IMR-90 (cell line): ENCODE data around the gene ITPK1. TPM values are rescaled to one million over a fixed set of nuclear protein-coding genes. Genes with fewer than 3 reads are reported as not detected.

Source experiments
- ATAC-seq: fragments of 200-7000 bp; cut with Tn5 transposase; 2 replicates; pipeline ENCODE4 v1.9.1; 2020; ENCODE audit warnings: low read depth, mild to moderate bottlenecking, moderate library complexity
- BruUV-seq: library from RNA; stranded (reverse); fragments of 400-500 nt; replicated peaks from 2 replicates; lab custom pipeline; 2021; lab: Mats Ljungman, UMichigan
- CTCF ChIA-PET: fragments of 300-600 bp; formaldehyde crosslinking; extraction: SDS; loops from one replicate; lab custom pipeline; 2021; ENCODE audit warnings: antibody characterized with exemption; lab: Yijun Ruan, JAX
- POLR2A ChIA-PET: fragments of 300-600 bp; sonication (Branson Sonifier 250); formaldehyde crosslinking; loops from one replicate; lab custom pipeline; 2022; ENCODE audit warnings: antibody characterized with exemption; ENCODE audit not compliant: unreplicated experiment; lab: Charles Lee
- DNase-seq: peaks from one replicate; pipeline ENCODE4 v3.0.0; 2013
- H2AFZ ChIP-seq: replicated peaks from 2 replicates; pipeline ENCODE3; 2013; ENCODE audit warnings: low read length, mild to moderate bottlenecking; ENCODE audit not compliant: poor library complexity
- H2AK5ac ChIP-seq: 2 replicates; pipeline ENCODE4 v1.6.1; 2013; ENCODE audit warnings: low read depth, low read length, inconsistent platforms
- H2AK9ac ChIP-seq: replicated peaks from 2 replicates; pipeline ENCODE3; 2013; ENCODE audit warnings: mild to moderate bottlenecking, low read depth, low read length, moderate library complexity; ENCODE audit not compliant: poor library complexity
- H2BK120ac ChIP-seq: 2 replicates; pipeline ENCODE4 v1.6.1; 2013; ENCODE audit warnings: low read depth, low read length, inconsistent platforms
- H2BK15ac ChIP-seq: 3 replicates; pipeline ENCODE4 v1.6.1; 2013; ENCODE audit warnings: low read depth, low read length, inconsistent platforms
- H2BK20ac ChIP-seq: 2 replicates; pipeline ENCODE4 v1.6.1; 2013; ENCODE audit warnings: low read depth, mild to moderate bottlenecking, inconsistent platforms, low read length, moderate library complexity
- H2BK5ac ChIP-seq: 2 replicates; pipeline ENCODE4 v1.6.1; 2013; ENCODE audit warnings: mild to moderate bottlenecking, low read depth, low read length, inconsistent platforms; ENCODE audit not compliant: poor library complexity, severe bottlenecking
- H3K14ac ChIP-seq: replicated peaks from 2 replicates; pipeline ENCODE4 v1.6.1; 2013; ENCODE audit warnings: low read depth, low read length, inconsistent platforms
- H3K18ac ChIP-seq: 2 replicates; pipeline ENCODE4 v1.6.1; 2013; ENCODE audit warnings: low read depth, low read length, control low read depth
- H3K23ac ChIP-seq: 2 replicates; pipeline ENCODE4 v1.6.1; 2013; ENCODE audit warnings: low read depth, low read length, inconsistent platforms
- H3K27ac ChIP-seq: 2 replicates; pipeline ENCODE4 v1.5.1; 2013; ENCODE audit warnings: mild to moderate bottlenecking, control low read depth, low read length; ENCODE audit not compliant: insufficient read depth
- H3K27me3 ChIP-seq: 2 replicates; pipeline ENCODE4 v1.6.1; 2013; ENCODE audit warnings: low read length; ENCODE audit not compliant: control insufficient read depth, insufficient read depth
- H3K36me3 ChIP-seq: 2 replicates; pipeline ENCODE4 v1.6.1; 2013; ENCODE audit warnings: low read length, mixed read lengths; ENCODE audit not compliant: control insufficient read depth, insufficient read depth
- H3K4ac ChIP-seq: 2 replicates; pipeline ENCODE4 v1.6.1; 2013; ENCODE audit warnings: low read depth, low read length, inconsistent platforms
- H3K4me1 ChIP-seq: 2 replicates; pipeline ENCODE4 v1.6.1; 2013; ENCODE audit warnings: low read length, mixed read lengths; ENCODE audit not compliant: control insufficient read depth, insufficient read depth
- H3K4me2 ChIP-seq: 2 replicates; pipeline ENCODE4 v1.6.1; 2013; ENCODE audit warnings: low read depth, mild to moderate bottlenecking, control low read depth, low read length, moderate library complexity
- H3K4me3 ChIP-seq: 2 replicates; pipeline ENCODE4 v1.5.1; 2013; ENCODE audit warnings: low read depth, mild to moderate bottlenecking, control low read depth, low read length, moderate library complexity; ENCODE audit not compliant: insufficient read depth
- H3K56ac ChIP-seq: 2 replicates; pipeline ENCODE4 v1.6.1; 2013; ENCODE audit warnings: low read length, inconsistent platforms; ENCODE audit not compliant: insufficient read depth; ENCODE audit errors: extremely low read depth
- H3K79me1 ChIP-seq, 2 experiments: 2 replicates each; pipeline ENCODE4 v1.6.1; 2013; ENCODE audit warnings: low read length in 2 of 2, inconsistent platforms in 1 of 2, low read depth in 1 of 2
- H3K9ac ChIP-seq: 2 replicates; pipeline ENCODE4 v1.6.1; 2013; ENCODE audit warnings: low read depth, low read length, control low read depth
- H3K9me1 ChIP-seq: 2 replicates; pipeline ENCODE4 v1.6.1; 2013; ENCODE audit warnings: low read length, inconsistent platforms; ENCODE audit not compliant: insufficient read depth
- H3K9me3 ChIP-seq: 2 replicates; pipeline ENCODE4 v1.6.1; 2013; ENCODE audit warnings: low read length; ENCODE audit not compliant: control insufficient read depth, insufficient read depth
- H4K20me1 ChIP-seq: 2 replicates; pipeline ENCODE4 v1.6.1; 2013; ENCODE audit warnings: low read length, inconsistent platforms; ENCODE audit not compliant: insufficient read depth
- H4K5ac ChIP-seq: 2 replicates; pipeline ENCODE4 v1.6.1; 2013; ENCODE audit warnings: mild to moderate bottlenecking, low read depth, low read length, control low read depth
- H4K8ac ChIP-seq, 2 experiments: 2 replicates each; pipeline ENCODE4 v1.6.1; 2013; ENCODE audit warnings: low read depth in 2 of 2, low read length in 2 of 2, control low read depth in 1 of 2, inconsistent platforms in 1 of 2
- H4K91ac ChIP-seq: 2 replicates; pipeline ENCODE4 v1.6.1; 2013; ENCODE audit warnings: low read depth, low read length, inconsistent platforms; ENCODE audit not compliant: insufficient read depth
- BHLHE40 ChIP-seq: fragments of 150-350 bp; IDR thresholded peaks from 2 replicates; pipeline ENCODE4 v1.6.1; 2016; ENCODE audit warnings: mild to moderate bottlenecking, low read depth, low read length
- CHD1 ChIP-seq: IDR thresholded peaks from 2 replicates; pipeline ENCODE4 v1.6.1; 2012; ENCODE audit warnings: low read depth, low read length, improper control_type of control experiment
- FOS ChIP-seq: fragments of 150-350 bp; IDR thresholded peaks from 2 replicates; pipeline ENCODE4 v1.6.1; 2016; ENCODE audit warnings: low read depth, low read length
- MAFK ChIP-seq: IDR thresholded peaks from 2 replicates; pipeline ENCODE4 v1.6.1; 2012; ENCODE audit warnings: low read depth, low read length, improper control_type of control experiment
- NFE2L2 ChIP-seq: fragments of 150-350 bp; IDR thresholded peaks from 2 replicates; pipeline ENCODE4 v1.6.1; 2016; ENCODE audit warnings: low read depth, mild to moderate bottlenecking, low read length
- POLR2A ChIP-seq: IDR thresholded peaks from 2 replicates; pipeline ENCODE4 v1.6.1; 2012; ENCODE audit warnings: mild to moderate bottlenecking, low read depth, low read length
- RAD21 ChIP-seq: IDR thresholded peaks from 2 replicates; pipeline ENCODE4 v1.6.1; 2012; ENCODE audit warnings: low read length, improper control_type of control experiment
- RCOR1 ChIP-seq: IDR thresholded peaks from 2 replicates; pipeline ENCODE4 v1.6.1; 2012; ENCODE audit warnings: mild to moderate bottlenecking, low read length, improper control_type of control experiment; ENCODE audit not compliant: insufficient replicate concordance
- USF2 ChIP-seq: fragments of 150-350 bp; IDR thresholded peaks from 2 replicates; pipeline ENCODE4 v1.6.1; 2017; ENCODE audit warnings: mild to moderate bottlenecking, antibody characterized with exemption, low read length, low read depth
- WGBS, 2 experiments: methylation state at CpG; one replicate each; pipeline versions ENCODE4 v1.1.5 to v1.1.7; 2013; ENCODE audit warnings: missing lambda C conversion rate in 2 of 2; ENCODE audit not compliant: insufficient read length in 1 of 2; ENCODE audit errors: extremely low coverage in 2 of 2; 5-methylcytosine and 5-hydroxymethylcytosine counted together
- dilution Hi-C: fragments of 300-500 bp; cut with HindIII; formaldehyde crosslinking; loops from one replicate; pipeline ENCODE4 v1.14.3; 2018; ENCODE audit warnings: low sequenced_read_pairs; ENCODE audit not compliant: unreplicated experiment
- in situ Hi-C: fragments of 300-500 bp; cut with MboI; formaldehyde crosslinking; loops from 3 replicates; pipeline ENCODE4 v1.14.3; 2019; ENCODE audit warnings: low sequenced_read_pairs, inconsistent platforms, mixed read lengths
- intact Hi-C: fragments of 100-400 bp; cut with micrococcal nuclease; formaldehyde crosslinking; loops from 2 replicates; pipeline ENCODE4 v1.10.0; 2022
- polyA plus RNA-seq, 3 experiments: library from polyadenylated mRNA; depleted of rRNA; stranded (reverse); fragments of >200 nt; gene quantifications; 2 replicates each; pipeline ENCODE4 v1.2.3, GENCODE V29; 2012; ENCODE audit warnings: low replicate concordance in 1 of 3
- total RNA-seq: library from RNA; depleted of rRNA; stranded (reverse); fragments of >200 nt; gene quantifications from 2 replicates; pipeline ENCODE4 v1.2.3, GENCODE V29; 2012
- TF ChIP-seq, protein P1 (sequence below): conservative IDR thresholded peaks from 2 replicates; pipeline ENCODE4 v1.5.1; 2012; ENCODE audit warnings: mild to moderate bottlenecking, low read depth, low read length, improper control_type of control experiment

ITPK1 gene
- total and polyA plus RNA-seq, 2 of the 4 experiments (the other 2 are of a cell fraction), result 21.7 to 26.9 TPM

GRCh38 chr14:93156693-93157369 lies 41.1 kb upstream of the ITPK1 start:
- H2BK20ac ChIP-seq, result no peak overlapping the region
- no peak overlapping the region for H3K56ac ChIP-seq
- ChIA-PET CTCF (interaction anchor here (0.6 kb wide), 1 partner anchor 17 kb away, joined by 8 read pairs; no protein-coding TSS in a partner anchor), POLR2A (no interaction called here)
- no peak overlapping the region for H3K4me2 ChIP-seq
- no peak overlapping the region for H2BK5ac ChIP-seq
- H3K79me1 ChIP-seq, result no peaks in the 10 kb centered on the region
- no peak overlapping the region for H2AK5ac ChIP-seq
- in situ Hi-C loops, result no loop called here
- no peak for DNase-seq
- H4K5ac ChIP-seq, result no peak overlapping the region
- no peak overlapping the region for H2AK9ac ChIP-seq
- no peak overlapping the region for H3K9ac ChIP-seq
- H4K8ac ChIP-seq, result no peak overlapping the region
- no peak overlapping the region for H3K4me3 ChIP-seq
- peaks cover 2% of the 10 kb centered on the region; the same call in 1 of the 2 replicates for H3K27me3 ChIP-seq
- no peak overlapping the region for H3K4ac ChIP-seq
- no peak for TF ChIP-seq RAD21
- no peak for TF ChIP-seq RCOR1
- no peak for TF ChIP-seq FOS
- no peak for TF ChIP-seq MAFK
- TF ChIP-seq BHLHE40, result no peak
- TF ChIP-seq, protein P1, sequence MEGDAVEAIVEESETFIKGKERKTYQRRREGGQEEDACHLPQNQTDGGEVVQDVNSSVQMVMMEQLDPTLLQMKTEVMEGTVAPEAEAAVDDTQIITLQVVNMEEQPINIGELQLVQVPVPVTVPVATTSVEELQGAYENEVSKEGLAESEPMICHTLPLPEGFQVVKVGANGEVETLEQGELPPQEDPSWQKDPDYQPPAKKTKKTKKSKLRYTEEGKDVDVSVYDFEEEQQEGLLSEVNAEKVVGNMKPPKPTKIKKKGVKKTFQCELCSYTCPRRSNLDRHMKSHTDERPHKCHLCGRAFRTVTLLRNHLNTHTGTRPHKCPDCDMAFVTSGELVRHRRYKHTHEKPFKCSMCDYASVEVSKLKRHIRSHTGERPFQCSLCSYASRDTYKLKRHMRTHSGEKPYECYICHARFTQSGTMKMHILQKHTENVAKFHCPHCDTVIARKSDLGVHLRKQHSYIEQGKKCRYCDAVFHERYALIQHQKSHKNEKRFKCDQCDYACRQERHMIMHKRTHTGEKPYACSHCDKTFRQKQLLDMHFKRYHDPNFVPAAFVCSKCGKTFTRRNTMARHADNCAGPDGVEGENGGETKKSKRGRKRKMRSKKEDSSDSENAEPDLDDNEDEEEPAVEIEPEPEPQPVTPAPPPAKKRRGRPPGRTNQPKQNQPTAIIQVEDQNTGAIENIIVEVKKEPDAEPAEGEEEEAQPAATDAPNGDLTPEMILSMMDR, result no peak
- TF ChIP-seq POLR2A, result no peak
- no peak for TF ChIP-seq NFE2L2
- no peak for TF ChIP-seq USF2
- no peak for TF ChIP-seq CHD1
- H2BK120ac ChIP-seq, result no peak overlapping the region
- dilution Hi-C loops, result no loop called here
- no peak overlapping the region for H3K14ac ChIP-seq
- H3K18ac ChIP-seq, result no peak overlapping the region
- no peaks in the 10 kb centered on the region for H3K36me3 ChIP-seq
- no peak overlapping the region for H4K91ac ChIP-seq
- no peaks in the 10 kb centered on the region for H3K9me3 ChIP-seq
- no peaks in the 10 kb centered on the region for H4K20me1 ChIP-seq
- no peak for ATAC-seq
- no TSS peak for BruUV-seq
- WGBS, 2 experiments, result 47% methylated on average over 3 of the region's 8 CpGs; no CpG with 5 or more reads in 1 of the 2 experiments
- H3K23ac ChIP-seq, result no peak overlapping the region
- peak overlapping the region; percentile 32 for H2AFZ ChIP-seq
- H2BK15ac ChIP-seq, result no peak overlapping the region
- intact Hi-C loops, result no loop called here
- no peaks in the 10 kb centered on the region for H3K4me1 ChIP-seq
- no peak overlapping the region for H3K27ac ChIP-seq
- H3K9me1 ChIP-seq, result no peaks in the 10 kb centered on the region
